AG20443 (cell line): ENCODE results near the gene SLC25A39.

Experiments
- DNase-seq: peaks from one replicate; pipeline ENCODE4 v3.0.0; 2012; ENCODE audit warnings: low spot score, mixed read lengths

SLC25A39 gene

DNA sequence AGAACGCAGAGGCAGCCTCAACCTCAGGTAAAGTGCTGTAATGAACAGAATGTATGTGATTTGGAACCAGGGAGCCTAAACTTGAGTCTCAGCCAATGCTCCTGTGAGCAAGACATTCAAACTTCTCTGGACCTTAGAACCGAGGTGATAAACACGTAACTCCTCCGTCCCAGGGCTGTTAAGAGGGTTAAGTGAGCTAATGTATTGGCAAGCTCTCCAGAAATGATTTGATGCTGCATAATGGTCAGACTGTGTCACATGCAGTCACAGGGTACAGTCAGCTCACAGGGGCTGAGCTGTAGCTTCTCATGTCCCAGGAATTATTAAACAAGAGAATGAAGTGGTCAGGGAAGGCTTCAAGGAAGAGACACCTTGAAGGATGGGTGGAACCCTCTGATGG is 46.6 kb downstream of the SLC25A39 start:
- DNase-seq = peak; percentile 59

DNA sequence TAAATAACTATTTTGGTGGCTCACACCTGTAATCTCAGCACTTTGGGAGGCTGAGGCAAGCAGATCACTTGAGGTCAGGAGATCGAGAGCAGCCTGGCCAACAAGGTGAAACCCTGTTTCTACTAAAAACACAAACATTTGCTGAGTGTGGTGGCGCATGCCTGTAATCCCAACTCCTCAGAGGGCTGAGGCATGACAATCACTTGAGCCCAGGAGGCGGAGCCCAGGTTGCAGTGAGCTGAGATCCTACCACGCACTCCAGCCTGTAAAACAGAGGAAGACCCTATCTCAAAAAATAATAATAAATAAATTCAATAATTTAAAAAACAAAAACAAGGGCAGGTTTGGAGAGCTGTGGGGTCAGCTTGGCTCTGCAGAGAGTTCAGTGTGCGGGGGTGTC is 51.0 kb downstream of the SLC25A39 start:
- no peak for DNase-seq

DNA sequence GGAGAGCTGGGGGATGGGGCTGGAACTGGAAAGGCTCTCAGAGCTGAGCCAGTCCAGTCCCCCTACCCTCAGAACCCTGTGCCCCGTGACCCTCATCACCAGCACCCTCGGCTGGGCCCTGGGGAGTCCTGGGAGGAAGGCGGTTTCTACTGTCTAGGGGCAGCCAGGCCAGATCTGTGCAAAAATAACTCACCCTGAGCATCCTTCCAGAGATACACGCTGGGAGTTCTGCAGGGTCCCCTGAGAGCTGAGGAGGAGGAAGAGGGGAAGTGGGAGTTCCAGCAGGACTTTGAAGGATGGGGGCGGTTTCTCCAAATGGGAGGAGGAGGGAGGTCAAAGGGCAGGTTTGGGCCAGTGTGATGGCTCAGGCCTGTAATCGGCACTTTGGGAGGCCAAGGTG is 51.7 kb downstream of the SLC25A39 start:
- no peak for DNase-seq

DNA sequence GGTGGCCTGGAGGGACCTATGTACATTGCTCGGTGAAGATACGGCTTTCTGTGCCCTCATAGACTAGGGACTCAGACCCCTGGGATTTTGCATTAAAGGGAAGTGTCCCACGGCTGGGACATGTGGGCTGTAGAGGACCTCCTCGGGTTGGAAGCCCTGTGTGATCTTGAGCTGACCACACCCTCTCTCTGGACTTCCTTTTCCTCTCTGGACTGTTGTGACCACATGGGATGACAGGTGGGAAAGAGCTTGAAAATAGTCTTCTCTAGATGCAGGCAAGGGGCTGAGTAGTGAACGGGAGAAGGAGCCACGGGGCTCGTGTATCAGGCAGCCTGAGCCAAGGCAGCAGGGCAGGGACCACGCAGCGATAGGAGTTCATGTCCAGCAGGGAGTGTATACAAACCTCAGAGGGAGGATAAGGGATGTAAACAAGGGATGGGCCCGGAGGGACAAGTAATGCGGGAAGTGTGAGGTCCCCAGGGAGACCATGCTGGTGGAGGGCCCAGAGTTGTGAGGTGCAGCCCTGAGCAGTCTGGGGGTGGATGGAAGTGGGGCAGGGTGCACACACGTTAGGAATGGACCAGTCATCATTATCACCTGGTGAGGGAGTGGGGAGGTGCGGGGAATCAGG is 52.2 kb downstream of the SLC25A39 start:
- DNase-seq = no peak
